Measurements from ENCODE around the gene EPS8L2.
"Not testable (repeated sequence)": the region's sequence is repeated elsewhere in the genome, so short reads cannot be mapped to it uniquely, and the experiment has no call there.

Gene EPS8L2

DNA sequence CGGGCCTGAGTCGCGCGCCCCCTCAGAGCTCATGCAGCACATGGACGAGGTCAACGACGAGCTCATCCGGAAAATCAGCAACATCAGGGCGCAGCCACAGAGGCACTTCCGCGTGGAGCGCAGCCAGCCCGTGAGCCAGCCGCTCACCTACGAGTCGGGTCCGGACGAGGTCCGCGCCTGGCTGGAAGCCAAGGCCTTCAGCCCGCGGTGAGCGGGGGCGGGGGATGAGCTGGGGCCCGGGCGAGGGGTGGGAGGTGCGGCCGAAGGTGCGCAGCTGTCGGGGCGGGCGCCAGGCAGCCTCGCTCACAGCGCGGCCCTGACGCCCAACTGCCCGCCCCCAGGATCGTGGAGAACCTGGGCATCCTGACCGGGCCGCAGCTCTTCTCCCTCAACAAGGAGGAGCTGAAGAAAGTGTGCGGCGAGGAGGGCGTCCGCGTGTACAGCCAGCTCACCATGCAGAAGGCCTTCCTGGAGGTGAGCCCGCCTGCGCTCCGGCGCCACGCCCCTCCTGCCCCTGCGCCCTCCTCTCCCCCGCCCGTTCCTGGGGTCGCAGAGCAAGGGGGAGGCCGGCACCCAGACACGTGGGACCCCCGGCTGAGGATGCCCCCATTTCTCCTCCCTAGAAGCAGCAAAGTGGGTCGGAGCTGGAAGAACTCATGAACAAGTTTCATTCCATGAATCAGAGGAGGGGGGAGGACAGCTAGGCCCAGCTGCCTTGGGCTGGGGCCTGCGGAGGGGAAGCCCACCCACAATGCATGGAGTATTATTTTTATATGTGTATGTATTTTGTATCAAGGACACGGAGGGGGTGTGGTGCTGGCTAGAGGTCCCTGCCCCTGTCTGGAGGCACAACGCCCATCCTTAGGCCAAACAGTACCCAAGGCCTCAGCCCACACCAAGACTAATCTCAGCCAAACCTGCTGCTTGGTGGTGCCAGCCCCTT, 20.5 kb downstream of the EPS8L2 start:
- peak; percentile 39 for DNase-seq

DNA sequence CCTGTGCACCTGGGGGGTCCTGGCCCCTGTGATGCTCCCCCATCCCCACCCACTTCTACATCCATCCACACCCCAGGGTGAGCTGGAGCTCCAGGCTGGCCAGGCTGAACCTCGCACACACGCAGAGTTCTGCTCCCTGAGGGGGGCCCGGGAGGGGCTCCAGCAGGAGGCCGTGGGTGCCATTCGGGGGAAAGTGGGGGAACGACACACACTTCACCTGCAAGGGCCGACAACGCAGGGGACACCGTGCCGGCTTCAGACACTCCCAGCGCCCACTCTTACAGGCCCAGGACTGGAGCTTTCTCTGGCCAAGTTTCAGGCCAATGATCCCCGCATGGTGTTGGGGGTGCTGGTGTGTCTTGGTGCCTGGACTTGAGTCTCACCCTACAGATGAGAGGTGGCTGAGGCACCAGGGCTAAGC, 21.3 kb downstream of the EPS8L2 start:
- DNase-seq = no peak

DNA sequence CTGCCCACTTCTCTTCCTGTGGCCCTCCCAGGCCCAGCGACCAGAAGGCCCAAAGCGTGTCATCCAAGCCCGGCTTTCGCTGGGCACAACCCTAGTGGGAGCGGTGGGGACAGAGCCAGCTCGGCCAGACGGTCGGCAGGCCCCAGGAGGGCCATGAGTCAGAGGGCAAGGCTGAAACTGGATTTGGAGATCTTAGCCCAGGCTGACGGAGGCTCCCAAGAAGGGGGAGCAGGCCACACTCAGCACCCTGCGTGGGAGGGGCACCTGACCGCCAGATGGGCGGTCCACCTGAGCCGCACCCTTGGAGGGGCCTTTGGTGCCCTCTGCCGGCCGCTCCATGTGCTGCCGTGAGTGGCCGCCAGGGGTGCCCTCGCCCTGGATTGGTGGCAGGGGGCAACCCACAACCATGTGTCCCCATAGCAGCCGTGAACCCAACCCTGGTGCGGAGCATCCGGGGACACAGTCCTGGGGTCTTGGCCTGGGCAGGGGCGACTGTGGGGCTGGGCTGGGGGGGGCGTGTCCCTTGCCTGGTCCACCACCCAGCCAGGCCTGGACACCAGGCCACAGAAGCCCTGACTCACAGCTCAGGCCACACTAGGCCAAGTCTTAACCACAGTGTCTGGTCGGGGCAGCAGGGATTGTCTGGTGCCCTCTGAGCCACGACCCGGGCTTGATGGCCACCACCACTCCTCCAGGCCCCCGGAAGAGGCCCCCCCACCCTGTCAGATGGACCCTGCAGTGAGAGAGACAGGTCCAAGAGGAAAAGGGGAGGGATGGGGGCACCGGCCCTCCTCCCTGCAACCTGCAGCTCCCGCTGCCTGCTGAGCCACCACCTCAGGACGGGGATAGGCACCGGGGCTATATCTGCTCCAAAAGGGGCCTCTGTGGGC, 22.1 kb downstream of the EPS8L2 start:
- DNase-seq = peak; percentile 77

DNA sequence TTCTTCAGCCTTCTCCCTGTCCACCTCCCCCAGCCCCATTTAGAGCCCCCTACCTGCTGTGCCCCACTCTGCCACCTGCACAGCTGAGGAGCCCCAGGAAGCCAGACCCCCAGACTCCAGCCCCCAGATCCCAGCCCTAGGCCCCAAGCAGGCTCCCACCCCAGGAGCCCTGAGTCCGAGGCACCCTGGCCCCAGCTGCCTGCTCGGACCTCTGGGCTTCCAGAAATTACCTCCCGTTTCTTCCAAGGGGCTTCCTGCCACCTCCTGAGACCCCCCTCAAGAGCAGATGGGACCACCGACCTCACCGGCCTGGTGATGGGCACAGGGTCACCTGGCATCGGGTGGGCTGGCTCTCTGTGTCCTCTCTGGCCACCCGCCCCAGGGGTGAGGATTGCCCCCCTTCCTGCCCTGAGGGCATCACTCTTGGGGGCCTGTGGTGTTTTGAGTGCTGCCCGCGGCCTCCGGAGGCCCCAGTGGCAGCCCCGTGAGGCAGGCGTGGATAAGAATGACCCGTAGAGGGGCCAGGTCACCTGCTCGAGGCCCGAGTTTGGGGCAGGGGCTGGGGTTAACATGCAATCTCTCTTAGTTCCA, 23.0 kb downstream of the EPS8L2 start:
- no peak for DNase-seq

DNA sequence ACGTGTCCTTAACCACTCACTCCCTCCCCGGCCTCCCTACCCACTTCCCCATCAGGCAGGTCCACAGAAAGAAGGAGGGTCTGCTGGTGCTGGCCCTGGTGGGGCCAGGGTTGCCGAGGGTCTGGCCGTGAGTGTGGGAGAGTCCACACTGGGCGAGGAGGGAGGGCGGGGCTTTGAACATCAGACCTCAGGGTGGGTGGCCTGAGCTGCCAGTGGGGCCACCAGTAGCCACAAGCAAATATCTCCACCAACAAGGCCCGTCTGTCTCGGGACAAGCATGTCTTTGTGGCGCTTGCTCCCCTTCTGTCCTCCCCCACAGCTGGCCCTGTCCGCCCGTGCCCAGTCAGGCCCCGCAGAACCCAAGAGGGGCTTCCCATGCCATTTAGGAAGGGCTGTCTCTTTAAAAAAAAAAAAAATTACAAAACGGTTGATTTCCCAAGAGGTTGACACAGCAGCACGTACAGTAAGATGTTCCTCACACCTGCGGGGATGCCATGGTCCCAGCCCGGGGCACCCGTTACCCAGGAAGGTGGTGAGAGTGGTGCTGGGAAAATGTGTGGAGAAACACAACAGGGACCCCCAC, 23.6 kb downstream of the EPS8L2 start:
- DNase-seq = no peak

DNA sequence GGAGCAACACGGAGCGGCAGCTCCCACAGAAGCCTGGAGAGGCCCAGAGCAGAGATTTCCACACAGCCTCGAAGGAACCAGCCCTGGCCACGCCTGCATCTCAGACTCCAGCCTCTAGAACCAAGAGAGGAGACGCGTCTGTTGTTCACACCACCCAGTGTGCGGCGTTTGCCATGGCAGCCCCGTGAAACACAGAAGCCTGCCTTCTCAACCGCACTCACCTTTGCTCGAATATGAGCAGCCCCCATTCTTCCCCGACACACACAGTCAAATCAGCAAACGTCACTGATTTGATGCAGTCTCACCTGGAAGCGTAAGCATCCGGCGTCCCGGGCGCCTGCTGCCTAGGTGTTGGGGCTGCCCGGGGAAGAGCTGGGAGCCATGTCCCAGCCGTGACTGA, 27.0 kb downstream of the EPS8L2 start:
- no peak for DNase-seq

DNA sequence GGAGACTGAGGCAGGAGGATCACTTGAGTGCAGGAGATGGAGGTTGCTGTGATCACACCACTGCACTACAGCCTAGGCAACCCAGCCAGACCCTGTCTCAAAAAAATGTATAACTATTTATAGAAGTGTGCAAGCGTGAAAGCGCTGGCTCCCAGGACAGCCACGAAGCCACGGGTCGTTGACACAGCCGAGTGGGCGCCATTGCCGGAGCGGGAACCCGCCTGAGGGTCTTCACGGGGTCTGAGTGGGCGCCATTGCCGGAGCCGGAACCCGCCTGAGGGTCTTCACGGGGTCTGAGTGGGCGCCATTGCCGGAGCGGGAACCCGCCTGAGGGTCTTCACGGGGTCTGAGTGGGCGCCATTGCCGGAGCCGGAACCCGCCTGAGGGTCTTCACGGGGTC, 28.5 kb downstream of the EPS8L2 start:
- DNase-seq = not testable (repeated sequence)

DNA sequence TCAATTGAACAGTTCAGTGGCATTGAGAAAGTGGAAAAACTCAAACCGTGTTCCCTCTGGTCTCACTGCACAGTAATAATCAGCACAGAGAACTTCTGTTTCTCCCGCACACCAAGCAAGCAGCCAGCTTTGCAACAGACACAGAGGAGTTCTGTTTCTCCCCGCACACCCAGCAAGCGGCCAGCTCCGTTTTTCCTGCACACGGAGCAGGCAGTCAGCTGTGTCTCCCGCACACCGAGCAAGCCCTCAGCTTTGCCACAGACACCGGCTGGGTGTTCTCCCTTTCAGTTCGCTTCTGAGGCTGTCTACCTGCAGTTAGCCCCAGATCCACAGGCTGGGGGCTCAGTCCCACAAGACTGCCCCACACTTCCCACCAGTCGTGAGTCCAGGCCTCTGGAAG, 31.3 kb downstream of the EPS8L2 start:
- no peak for DNase-seq

DNA sequence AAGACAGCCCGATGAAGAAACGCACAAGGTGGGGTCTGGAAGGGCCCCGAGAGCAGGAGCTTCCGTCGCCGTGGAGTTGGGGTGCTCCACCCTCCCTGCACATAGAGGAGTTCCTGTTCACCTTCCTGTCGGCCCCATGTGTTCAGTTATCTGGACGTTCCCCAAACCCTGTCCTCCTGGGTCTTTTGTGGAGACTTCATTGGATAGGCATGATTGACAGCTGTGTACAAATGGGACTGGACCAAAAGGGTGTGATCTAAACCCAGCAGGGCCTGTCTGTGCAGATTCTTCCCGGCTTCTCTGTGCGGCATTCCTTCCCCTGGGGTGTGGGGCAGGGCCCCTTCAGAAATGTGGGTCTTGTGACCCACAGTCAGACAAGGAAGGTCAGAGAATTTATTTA, 31.9 kb downstream of the EPS8L2 start:
- not testable (repeated sequence) for DNase-seq

DNA sequence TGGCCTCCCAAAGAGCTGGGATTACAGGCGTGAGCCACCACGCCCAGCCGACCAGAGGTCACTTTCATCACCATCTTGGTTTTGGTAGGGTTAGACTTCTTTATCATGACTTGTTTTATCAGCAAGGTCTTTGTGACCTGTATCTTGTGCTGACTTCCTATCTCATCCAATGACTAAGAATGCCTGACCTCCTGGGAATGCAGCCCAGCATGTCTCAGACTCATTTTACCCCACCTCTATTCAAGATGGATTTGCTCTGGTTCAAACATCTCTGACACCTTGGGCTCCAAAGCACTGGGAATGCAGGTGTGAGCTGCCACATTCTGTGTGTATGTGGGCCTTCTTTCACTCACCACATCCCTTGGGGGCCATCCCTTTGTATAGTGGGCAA, 36.1 kb downstream of the EPS8L2 start:
- no peak for DNase-seq

DNA sequence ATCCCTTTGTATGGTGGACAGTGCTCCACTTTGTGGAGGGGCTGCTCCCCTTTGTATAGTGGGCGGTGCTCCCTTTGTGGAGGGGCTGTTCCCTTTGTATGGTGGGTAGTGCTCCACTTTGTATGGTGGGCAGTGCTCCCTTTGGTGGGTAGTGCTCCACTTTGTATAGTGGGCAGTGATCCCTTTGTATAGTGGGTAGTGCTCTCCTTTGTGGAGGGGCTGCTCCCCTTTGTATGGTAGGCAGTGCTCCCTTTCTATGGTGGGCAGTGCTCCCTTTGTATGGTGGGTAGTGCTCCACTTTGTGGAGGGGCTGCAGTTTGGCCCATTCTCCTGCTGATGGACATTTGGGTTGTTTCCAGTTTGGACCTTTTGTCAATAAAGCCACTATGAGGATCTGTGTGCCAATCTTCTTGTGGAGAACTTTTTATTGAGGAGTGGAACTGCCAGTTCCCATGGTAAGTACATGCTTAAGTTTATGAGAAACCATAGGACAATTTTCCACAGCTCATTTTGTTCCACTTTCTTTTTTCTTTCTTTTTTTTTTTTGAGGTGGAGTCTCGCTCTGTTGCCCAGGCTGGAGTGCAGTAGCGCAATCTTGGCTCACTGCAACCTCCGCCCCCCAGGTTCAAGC, 36.7 kb downstream of the EPS8L2 start:
- DNase-seq = no peak

DNA sequence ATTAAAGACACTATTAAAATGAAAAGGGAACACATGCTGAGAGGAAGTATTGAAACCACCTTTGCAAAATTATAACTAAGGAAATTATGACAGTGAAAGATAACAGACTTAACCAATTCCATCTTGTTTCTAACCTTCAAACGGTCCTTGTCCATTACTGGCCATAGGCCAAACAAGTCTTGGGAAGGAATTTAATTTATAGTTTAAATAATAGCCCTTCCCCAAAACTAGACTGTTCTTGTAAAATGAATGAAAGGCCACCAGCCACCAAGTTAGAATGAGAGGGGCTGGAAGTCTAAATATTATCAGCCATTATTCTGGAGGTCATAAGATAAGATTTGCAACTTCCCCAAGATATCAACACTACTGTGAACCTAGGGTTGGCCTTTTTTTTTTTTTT, 39.4 kb downstream of the EPS8L2 start:
- no peak for DNase-seq

DNA sequence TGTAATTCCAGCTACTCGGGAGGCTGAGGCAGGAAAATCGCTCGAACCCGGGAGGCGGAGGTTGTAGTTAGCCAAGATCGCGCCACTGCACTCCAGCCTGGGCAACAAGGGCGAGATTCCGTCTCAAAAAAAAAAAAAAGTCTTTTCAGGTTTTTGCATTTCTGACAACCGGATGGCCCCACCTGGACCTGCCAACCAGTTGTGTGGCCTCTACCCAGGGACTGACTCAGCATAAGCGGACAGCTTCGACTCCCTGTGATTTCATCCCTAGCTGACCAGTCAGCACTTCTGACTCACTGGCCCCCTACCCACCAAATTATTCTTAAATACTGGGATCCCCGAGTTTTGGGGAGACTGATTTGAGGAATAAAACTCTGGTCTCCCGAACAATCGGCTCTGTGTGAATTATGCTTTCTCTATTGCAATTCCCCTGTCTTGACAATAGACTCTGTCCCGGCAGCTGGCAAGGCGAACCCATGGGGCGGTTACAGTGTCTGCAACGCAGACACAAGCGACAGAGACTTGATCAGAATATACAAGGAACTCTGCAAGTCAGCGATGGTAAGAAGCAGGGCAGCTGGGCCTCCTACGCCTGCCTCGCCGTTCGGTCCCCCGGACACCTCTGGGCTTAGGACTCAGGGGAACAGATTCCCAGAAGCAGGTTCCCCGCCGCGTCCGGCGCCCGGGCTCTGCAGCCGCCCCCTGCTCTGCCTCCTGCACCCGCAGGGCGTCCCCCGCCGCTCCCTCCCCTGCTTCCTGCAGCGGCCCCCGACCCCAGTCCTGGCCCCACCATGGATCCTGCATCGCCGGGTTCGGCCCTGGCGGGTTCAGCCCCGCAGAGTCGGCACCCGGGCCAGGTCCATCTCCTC, 40.5 kb downstream of the EPS8L2 start:
- DNase-seq = no peak

DNA sequence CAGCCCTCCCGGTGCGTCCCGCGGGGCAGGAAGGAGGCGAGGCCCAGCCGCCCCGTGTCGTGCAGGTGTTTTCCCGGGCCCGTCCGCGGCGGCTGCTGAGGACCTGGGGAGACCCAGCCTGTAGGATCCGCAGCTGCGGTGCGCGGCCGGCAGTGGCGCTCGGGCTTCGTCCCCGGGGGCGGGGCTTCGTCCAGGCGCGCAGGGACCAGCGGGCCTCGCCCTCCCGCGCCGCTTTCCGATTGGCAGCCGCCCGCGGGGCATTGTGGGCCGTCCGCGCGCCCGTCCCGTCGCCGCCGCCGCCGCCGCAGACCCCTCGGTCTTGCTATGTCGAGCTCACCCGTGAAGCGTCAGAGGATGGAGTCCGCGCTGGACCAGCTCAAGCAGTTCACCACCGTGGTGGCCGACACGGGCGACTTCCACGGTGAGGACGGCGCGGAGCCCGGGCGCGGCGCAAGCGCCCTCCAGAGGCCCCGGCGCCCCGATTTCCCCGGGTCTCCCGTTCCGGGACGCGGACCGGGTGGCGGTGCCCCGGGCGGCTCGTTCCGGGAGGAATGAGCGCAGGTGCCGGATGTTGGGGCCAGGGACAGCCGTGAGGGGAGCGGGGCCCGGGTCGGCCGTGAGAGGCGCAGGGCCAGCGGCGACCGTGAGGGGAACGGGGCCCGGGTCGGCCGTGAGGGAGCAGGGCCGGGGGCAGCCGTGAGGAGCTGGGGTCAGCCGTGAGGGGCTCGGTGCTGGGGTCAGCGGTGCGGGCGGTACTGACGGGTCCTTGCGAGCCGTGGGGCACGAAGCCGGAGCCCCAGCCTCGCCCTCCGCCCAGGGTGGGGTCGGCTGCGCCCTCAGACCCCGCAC, 41.4 kb downstream of the EPS8L2 start, which contains the start of gene TALDO1:
TSS of gene TALDO1 (plus strand) at position 307 of the 849 bp plus-strand sequence. CDS start at position 325, 18 bp downstream.
- peak; percentile 71 for DNase-seq

DNA sequence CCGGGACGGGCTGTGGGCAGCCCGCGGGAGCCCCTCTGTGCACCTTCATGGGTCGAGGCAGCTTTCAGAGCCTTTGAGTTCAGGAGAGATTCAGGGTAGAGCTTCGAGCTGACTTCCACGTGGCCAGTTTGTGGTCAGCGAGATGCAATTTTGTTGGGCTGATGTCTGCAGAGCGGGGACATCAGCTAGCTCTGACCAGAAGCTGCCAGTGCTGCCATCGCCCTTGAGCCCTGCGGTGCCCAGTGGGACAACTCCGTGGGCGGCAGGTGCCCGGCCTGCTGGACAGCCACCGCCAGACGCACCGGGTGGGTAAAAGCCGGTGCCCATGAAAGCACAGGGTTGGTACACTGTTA, 42.0 kb downstream of the EPS8L2 start:
- no peak for DNase-seq

DNA sequence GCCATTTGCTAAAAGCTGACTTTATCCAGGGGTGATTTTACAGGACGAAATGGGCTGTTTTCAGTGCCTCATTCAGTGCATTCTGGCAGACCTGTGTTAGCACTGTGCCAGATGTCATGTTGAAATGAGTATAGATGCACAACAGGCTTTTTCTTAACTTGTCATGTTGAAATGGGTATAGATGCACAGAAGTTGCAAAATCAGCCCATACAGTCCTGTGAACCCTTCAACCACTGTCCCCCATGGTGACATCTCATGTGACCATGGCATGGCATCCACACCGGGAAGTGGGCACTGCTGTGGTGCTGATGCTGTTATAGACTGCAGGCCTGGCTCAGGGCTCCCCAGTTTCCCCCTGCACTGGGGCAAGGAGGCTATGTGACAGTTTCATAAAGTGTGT, 43.7 kb downstream of the EPS8L2 start:
- no peak for DNase-seq

DNA sequence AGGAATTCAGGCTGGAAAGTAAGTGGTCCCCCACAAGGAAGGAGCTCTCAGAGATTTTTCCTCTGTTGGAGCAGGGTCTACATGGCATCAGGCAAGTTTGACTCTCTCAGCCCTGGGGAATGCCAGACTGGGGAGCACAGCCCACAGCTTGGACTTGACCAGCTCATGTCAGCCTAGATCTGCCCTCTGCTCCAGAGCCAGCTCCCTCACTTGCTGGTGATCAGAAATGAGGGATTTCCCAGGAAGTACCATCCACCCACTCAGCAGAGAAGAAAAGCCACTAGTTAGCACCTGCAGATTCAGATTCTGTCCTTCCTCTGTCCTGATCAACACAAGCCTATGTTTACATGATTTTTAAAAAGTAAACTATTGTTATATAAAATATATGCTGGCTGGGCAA, 54.2 kb downstream of the EPS8L2 start:
- DNase-seq = no peak

DNA sequence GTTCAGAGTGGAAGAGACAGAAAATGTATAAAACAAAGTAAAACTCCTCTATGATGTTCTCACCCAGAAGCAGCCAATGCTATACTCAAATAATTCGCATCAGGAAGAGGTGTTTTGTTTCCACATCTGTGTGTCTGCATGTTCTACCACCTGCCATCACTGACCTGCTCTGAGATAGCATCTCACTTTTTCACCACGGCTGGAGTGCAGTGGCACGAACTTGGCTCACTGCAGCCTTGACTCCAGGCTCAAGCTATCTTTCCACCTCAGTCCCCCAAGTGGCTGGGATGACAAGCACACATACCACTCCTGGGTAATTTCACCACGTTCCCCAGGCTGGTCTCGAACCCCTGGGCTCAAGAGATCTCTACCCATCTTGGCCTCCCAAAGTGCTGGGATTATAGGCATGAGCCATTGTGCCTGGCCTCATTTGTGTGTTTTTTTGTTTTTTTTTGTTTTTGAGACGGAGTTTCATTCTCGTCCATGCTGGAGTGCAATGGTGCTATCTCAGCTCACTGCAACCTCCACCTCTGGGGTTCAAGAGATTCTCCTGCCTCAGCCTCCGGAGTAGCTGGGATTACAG, 55.6 kb downstream of the EPS8L2 start:
- no peak for DNase-seq

DNA sequence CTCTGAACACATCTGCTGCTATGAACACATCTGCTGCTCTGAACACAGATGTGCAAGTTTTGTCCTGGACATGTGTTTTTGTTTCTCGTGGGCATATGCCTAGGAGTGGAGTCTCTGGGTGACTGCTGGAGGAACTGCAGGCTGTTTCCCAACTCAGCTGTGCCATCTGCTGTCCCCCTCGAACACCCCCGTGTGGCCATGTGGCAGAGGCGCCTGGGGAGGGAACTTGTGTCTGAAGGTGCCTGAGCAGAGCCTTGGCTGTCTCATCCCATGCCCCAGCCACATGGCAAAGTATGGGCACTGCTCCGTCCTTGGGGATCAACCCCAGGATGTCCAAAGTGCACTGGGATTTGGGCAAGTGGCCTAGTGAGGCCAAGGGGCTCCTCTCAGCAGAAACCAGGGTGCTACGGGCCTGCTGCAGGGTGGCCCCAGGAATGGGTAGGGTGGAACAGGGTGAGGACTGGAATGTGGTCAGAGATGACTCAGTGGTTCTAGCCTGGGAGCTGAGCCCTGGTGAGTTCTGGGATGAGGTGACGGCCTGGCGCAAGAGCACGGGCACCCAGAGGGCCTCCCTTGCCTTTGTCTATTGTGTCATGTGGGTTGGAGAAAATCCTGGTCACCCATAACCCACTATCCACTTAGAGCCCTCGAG, 56.5 kb downstream of the EPS8L2 start:
- DNase-seq = no peak
